ENCODE results near the gene RABGGTA. TPM values are rescaled to one million over a fixed set of nuclear protein-coding genes. Genes with fewer than 3 reads are reported as not detected.
A peak's percentile ranks its signal among the peaks of the same experiment; 100 is the strongest.

Gene RABGGTA
- total RNA-seq, 1 donor from 2014 or later: 22.8 TPM

- Mint-ChIP-seq H3K27ac (ENCODE audit: unreplicated experiment) (no peak overlapping the region), H3K36me3 (ENCODE audit: low read depth) (peaks cover 9% of the 10 kb centered on the region), H3K4me3 (peak overlapping the region; percentile 25), H3K9me3 (no peaks in the 10 kb centered on the region), H3K4me1 (peaks cover 36% of the 10 kb centered on the region), H3K27me3 (ENCODE audit: low read depth) (no peaks in the 10 kb centered on the region)
- no peak for TF ChIP-seq CTCF (conservative IDR thresholded peaks at IDR 0.05)
- DNase-seq (ENCODE audit: low read depth, low spot score): no peak
Observed at GRCh38 chr14:24237463-24237955, 33.9 kb downstream of the RABGGTA start.

- H3K27me3 Mint-ChIP-seq (ENCODE audit: low read depth): no peaks in the 10 kb centered on the region
- H3K36me3 Mint-ChIP-seq (ENCODE audit: low read depth): peaks cover 9% of the 10 kb centered on the region
- no peak for TF ChIP-seq CTCF (conservative IDR thresholded peaks at IDR 0.05)
Observed at GRCh38 chr14:24236689-24237462, 34.5 kb downstream of the RABGGTA start.

GRCh38 chr14:24235804-24236688, 35.4 kb downstream of the RABGGTA start:
- H3K36me3 Mint-ChIP-seq (ENCODE audit: low read depth): peaks cover 9% of the 10 kb centered on the region
- H3K4me3 Mint-ChIP-seq: peak overlapping the region; percentile 42
- DNase-seq (ENCODE audit: low read depth, low spot score): no peak
- no peak for TF ChIP-seq CTCF (conservative IDR thresholded peaks at IDR 0.05)
- H3K9me3 Mint-ChIP-seq: no peaks in the 10 kb centered on the region
- no peaks in the 10 kb centered on the region for H3K27me3 Mint-ChIP-seq (ENCODE audit: low read depth)
- no peak overlapping the region for H3K27ac Mint-ChIP-seq (ENCODE audit: unreplicated experiment)
- H3K4me1 Mint-ChIP-seq: peaks cover 46% of the 10 kb centered on the region

More at GRCh38 chr14:24236689-24237462, 34.5 kb downstream of the RABGGTA start:
- H3K4me3 Mint-ChIP-seq: peak overlapping the region; percentile 25
- H3K9me3 Mint-ChIP-seq: no peaks in the 10 kb centered on the region
- peaks cover 39% of the 10 kb centered on the region for H3K4me1 Mint-ChIP-seq
- DNase-seq (ENCODE audit: low read depth, low spot score): no peak
- H3K27ac Mint-ChIP-seq (ENCODE audit: unreplicated experiment): no peak overlapping the region

GRCh38 chr14:24234095-24235005, 37.0 kb downstream of the RABGGTA start:
- TF ChIP-seq CTCF (conservative IDR thresholded peaks at IDR 0.05): no peak
- Mint-ChIP-seq H3K4me3 (peak overlapping the region; percentile 70), H3K9me3 (no peaks in the 10 kb centered on the region), H3K36me3 (ENCODE audit: low read depth) (peaks cover 9% of the 10 kb centered on the region), H3K4me1 (peaks cover 41% of the 10 kb centered on the region), H3K27ac (ENCODE audit: unreplicated experiment) (no peak overlapping the region), H3K27me3 (ENCODE audit: low read depth) (no peaks in the 10 kb centered on the region)
- no peak for DNase-seq (ENCODE audit: low read depth, low spot score)

- no peak overlapping the region for H3K27ac Mint-ChIP-seq (ENCODE audit: unreplicated experiment)
- no peaks in the 10 kb centered on the region for H3K9me3 Mint-ChIP-seq
- H3K27me3 Mint-ChIP-seq (ENCODE audit: low read depth): no peaks in the 10 kb centered on the region
- H3K36me3 Mint-ChIP-seq (ENCODE audit: low read depth): peaks cover 9% of the 10 kb centered on the region
- H3K4me1 Mint-ChIP-seq: peaks cover 41% of the 10 kb centered on the region
- peak overlapping the region; percentile 92 for H3K4me3 Mint-ChIP-seq
- DNase-seq (ENCODE audit: low read depth, low spot score): no peak
- no peak for TF ChIP-seq CTCF (conservative IDR thresholded peaks at IDR 0.05)
Observed at GRCh38 chr14:24233538-24233866, 37.9 kb downstream of the RABGGTA start.
